Measurements from ENCODE around the gene GPX4. TPM values are rescaled to one million over a fixed set of nuclear protein-coding genes. Genes with fewer than 3 reads are reported as not detected.

Gene GPX4
- total RNA-seq, 1 donor from 2014 or later: 213 TPM

GRCh38 chr19:1147934-1148549, 44.2 kb downstream of the GPX4 start:
- POLR2A ChIA-PET: no interaction called here
- no peak for DNase-seq
- TF ChIP-seq CTCF (IDR thresholded peaks at IDR 0.05): no peak

GRCh38 chr19:1149259-1150045, 45.7 kb downstream of the GPX4 start:
- TF ChIP-seq CTCF (IDR thresholded peaks at IDR 0.05): no peak
- intact Hi-C loops (cut with micrococcal nuclease): no loop called here
- no peak overlapping the region for H3K27ac Mint-ChIP-seq
- POLR2A ChIA-PET: no interaction called here
- no peaks in the 10 kb centered on the region for H3K4me1 Mint-ChIP-seq
- CTCF ChIA-PET: no interaction called here
- no peaks in the 10 kb centered on the region for H3K27me3 Mint-ChIP-seq
- DNase-seq (no peak), ATAC-seq (ENCODE audit: low read depth) (no peak)
- no peaks in the 10 kb centered on the region for H3K9me3 Mint-ChIP-seq
- peaks cover 30% of the 10 kb centered on the region for H3K36me3 Mint-ChIP-seq (ENCODE audit: low read depth)
- H3K4me3 Mint-ChIP-seq: no peak overlapping the region

More at GRCh38 chr19:1147934-1148549, 44.2 kb downstream of the GPX4 start:
- H3K9me3 Mint-ChIP-seq: no peaks in the 10 kb centered on the region
- CTCF ChIA-PET: no interaction called here
- intact Hi-C loops (cut with micrococcal nuclease): no loop called here
- H3K36me3 Mint-ChIP-seq (ENCODE audit: low read depth): peaks cover 41% of the 10 kb centered on the region
- no peak overlapping the region for H3K27ac Mint-ChIP-seq
- H3K27me3 Mint-ChIP-seq: no peaks in the 10 kb centered on the region
- ATAC-seq (ENCODE audit: low read depth): no peak
- H3K4me3 Mint-ChIP-seq: no peak overlapping the region
- H3K4me1 Mint-ChIP-seq: no peaks in the 10 kb centered on the region

GRCh38 chr19:1150333-1151036, 46.7 kb downstream of the GPX4 start:
- Mint-ChIP-seq H3K9me3 (no peaks in the 10 kb centered on the region), H3K27ac (no peak overlapping the region), H3K36me3 (ENCODE audit: low read depth) (peaks cover 25% of the 10 kb centered on the region), H3K4me3 (no peak overlapping the region), H3K27me3 (no peaks in the 10 kb centered on the region), H3K4me1 (no peaks in the 10 kb centered on the region)
- CTCF ChIA-PET: no interaction called here
- TF ChIP-seq CTCF (IDR thresholded peaks at IDR 0.05): no peak
- ATAC-seq (ENCODE audit: low read depth): no peak
- intact Hi-C loops (cut with micrococcal nuclease): no loop called here
- DNase-seq: no peak
- POLR2A ChIA-PET: no interaction called here

- ATAC-seq (ENCODE audit: low read depth): no peak
- Mint-ChIP-seq H3K4me3 (no peak overlapping the region), H3K27me3 (no peaks in the 10 kb centered on the region), H3K36me3 (ENCODE audit: low read depth) (peaks cover 21% of the 10 kb centered on the region), H3K27ac (no peak overlapping the region), H3K9me3 (no peaks in the 10 kb centered on the region), H3K4me1 (no peaks in the 10 kb centered on the region)
- POLR2A ChIA-PET: no interaction called here
- intact Hi-C loops (cut with micrococcal nuclease): no loop called here
- no peak for TF ChIP-seq CTCF (IDR thresholded peaks at IDR 0.05)
- CTCF ChIA-PET: no interaction called here
- no peak for DNase-seq
Observed at GRCh38 chr19:1151037-1151724, 47.4 kb downstream of the GPX4 start.
